GM12872 (cell line): ENCODE data around the gene APBA2.

Experiments
- CTCF ChIP-seq: IDR thresholded peaks from 3 replicates; pipeline ENCODE4 v1.5.1; 2011; ENCODE audit warnings: low read depth, mild to moderate bottlenecking, low read length, moderate library complexity; ENCODE audit not compliant: insufficient read depth

The APBA2 gene

GRCh38 chr15:29134641-29135308 lies 249.0 kb downstream of the APBA2 start:
- no peak for TF ChIP-seq CTCF

- no peak for TF ChIP-seq CTCF
These were observed 249.5 kb downstream of the APBA2 start for GRCh38 chr15:29135309-29135657.

- TF ChIP-seq CTCF = no peak
These were observed 250.2 kb downstream of the APBA2 start for GRCh38 chr15:29135702-29136646.

DNA sequence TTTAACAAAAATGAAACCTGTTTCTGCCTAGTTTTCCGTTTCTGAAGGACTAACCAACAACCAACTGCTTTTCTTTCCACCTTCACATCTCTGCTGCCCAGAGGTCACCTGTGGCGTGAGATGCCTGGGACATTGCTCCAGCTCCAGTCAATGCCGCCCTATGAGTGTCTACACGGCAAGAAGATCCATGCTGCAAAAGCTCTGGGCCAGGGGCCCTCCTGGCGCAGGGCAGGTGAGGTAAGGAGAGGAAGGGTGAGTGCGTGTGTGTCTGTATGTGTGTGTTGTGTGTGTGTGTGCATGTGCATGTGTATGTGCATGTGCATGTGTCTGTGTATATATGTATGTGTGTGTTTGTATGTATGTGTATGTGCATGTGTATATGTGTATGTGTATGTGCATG lies 252.5 kb downstream of the APBA2 start:
- TF ChIP-seq CTCF = no peak

- TF ChIP-seq CTCF = no peak
These were observed 253.3 kb downstream of the APBA2 start for GRCh38 chr15:29139072-29139471.

DNA sequence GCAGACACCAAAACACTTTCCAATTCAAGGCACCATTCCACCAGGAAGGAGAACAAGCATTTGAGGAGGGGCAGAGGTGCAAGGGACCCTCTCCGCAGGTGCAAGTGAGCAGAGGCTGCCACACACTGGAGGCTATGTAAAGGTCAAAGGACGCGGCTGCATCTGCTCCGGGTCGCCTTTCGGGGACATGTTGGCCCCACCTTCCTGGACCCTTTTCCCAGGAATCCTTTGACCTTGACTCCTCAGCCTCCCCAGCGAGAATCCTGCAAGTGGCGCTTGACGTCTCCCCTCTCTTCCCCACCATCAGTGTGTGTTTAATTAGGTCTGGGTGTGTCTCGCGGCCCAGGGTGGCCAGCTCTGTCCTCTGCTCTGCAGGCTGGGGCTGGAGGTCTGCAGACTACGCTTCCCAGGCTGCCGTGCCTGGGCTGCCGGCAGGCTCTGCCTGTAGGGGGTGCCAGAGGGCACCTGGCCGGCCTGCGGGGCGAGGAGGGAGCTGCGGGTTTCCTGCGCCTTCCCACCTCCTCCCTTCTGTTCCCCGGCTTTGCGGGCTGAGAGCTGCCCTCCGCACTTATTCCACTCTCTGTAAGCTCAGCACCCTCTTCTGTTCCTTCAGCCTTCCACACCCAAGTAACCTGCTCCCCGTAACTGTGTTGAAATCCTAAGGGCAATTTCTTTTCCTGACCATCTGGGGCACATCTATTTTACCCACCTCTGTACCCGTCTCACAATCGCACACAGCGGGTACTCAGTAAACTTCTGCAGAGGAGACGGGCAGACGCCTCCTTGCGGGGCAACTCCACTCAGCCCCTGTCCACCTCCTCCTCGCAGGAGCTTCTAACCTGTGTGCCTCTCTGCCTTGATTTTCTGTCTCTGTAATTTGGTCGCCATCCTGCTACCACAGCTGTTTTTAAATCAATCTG lies 254.0 kb downstream of the APBA2 start:
- peak; percentile 92 for TF ChIP-seq CTCF
